DOHH2 (cell line): ENCODE measurements around the gene SETD6.
"Not testable (repeated sequence)": the region's sequence is repeated elsewhere in the genome, so short reads cannot be mapped to it uniquely, and the experiment has no call there.

Source experiments
- H3F3A ChIP-seq: fragments of 200-600 bp; sonication (generic), shearing (Covaris generic); 2 replicates; pipeline ENCODE4 v1.6.0; 2016; ENCODE audit warnings: antibody characterized with exemption, mild to moderate bottlenecking; ENCODE audit not compliant: control insufficient read depth, insufficient read depth
- H3K27ac ChIP-seq: fragments of 200-600 bp; sonication (generic); 2 replicates; pipeline ENCODE4 v1.5.1; 2014; ENCODE audit warnings: low read depth, mild to moderate bottlenecking, low read length, moderate library complexity
- H3K27me3 ChIP-seq: fragments of 200-600 bp; sonication (generic); 2 replicates; pipeline ENCODE4 v1.6.1; 2014; ENCODE audit warnings: mild to moderate bottlenecking, low read length, mixed read lengths; ENCODE audit not compliant: control insufficient read depth
- H3K36me3 ChIP-seq: fragments of 200-600 bp; sonication (generic); 2 replicates; pipeline ENCODE4 v1.6.1; 2014; ENCODE audit warnings: mild to moderate bottlenecking, low read length, moderate library complexity, mixed read lengths; ENCODE audit not compliant: control insufficient read depth
- H3K4me1 ChIP-seq: fragments of 200-600 bp; sonication (generic); 2 replicates; pipeline ENCODE4 v1.6.1; 2014; ENCODE audit warnings: mild to moderate bottlenecking, low read length, mixed read lengths; ENCODE audit not compliant: control insufficient read depth
- H3K4me2 ChIP-seq: fragments of 200-600 bp; sonication (generic); 2 replicates; pipeline ENCODE4 v1.6.0; 2014; ENCODE audit warnings: mild to moderate bottlenecking, low read length, moderate library complexity
- H3K4me3 ChIP-seq: fragments of 200-600 bp; sonication (generic); 2 replicates; pipeline ENCODE4 v1.5.1; 2014; ENCODE audit warnings: mild to moderate bottlenecking, low read length, mixed read lengths
- H3K79me2 ChIP-seq: fragments of 200-600 bp; sonication (generic); 2 replicates; pipeline ENCODE4 v1.6.1; 2014; ENCODE audit warnings: mild to moderate bottlenecking, low read length, mixed read lengths; ENCODE audit not compliant: control insufficient read depth
- H3K9me2 ChIP-seq: fragments of 200-600 bp; sonication (generic); replicated peaks from 2 replicates; pipeline ENCODE4 v1.6.1; 2014; ENCODE audit warnings: mild to moderate bottlenecking, low read length, mixed read lengths; ENCODE audit not compliant: control insufficient read depth
- H3K9me3 ChIP-seq: fragments of 200-600 bp; sonication (generic); 2 replicates; pipeline ENCODE4 v1.6.1; 2014; ENCODE audit warnings: antibody characterized with exemption, low read length, mixed read lengths; ENCODE audit not compliant: control insufficient read depth, insufficient read depth
- H4K20me1 ChIP-seq: fragments of 200-600 bp; sonication (generic); 2 replicates; pipeline ENCODE4 v1.6.0; 2014; ENCODE audit warnings: low read depth, mild to moderate bottlenecking, antibody characterized with exemption, low read length, moderate library complexity; ENCODE audit not compliant: control insufficient read depth, insufficient read depth
- EZH2phosphoT487 ChIP-seq: fragments of 200-600 bp; sonication (generic); IDR thresholded peaks from 2 replicates; pipeline ENCODE4 v1.6.1; 2017; ENCODE audit warnings: borderline replicate concordance, mild to moderate bottlenecking, antibody characterized with exemption, low read length, moderate library complexity, mixed read lengths
- TF ChIP-seq, protein P1 (sequence below): fragments of 200-600 bp; sonication (generic); IDR thresholded peaks from one replicate; pipeline ENCODE4 v1.5.1; 2014; ENCODE audit warnings: antibody characterized with exemption, mild to moderate bottlenecking, low read depth, low read length; ENCODE audit not compliant: poor library complexity, severe bottlenecking

SETD6 gene

DNA sequence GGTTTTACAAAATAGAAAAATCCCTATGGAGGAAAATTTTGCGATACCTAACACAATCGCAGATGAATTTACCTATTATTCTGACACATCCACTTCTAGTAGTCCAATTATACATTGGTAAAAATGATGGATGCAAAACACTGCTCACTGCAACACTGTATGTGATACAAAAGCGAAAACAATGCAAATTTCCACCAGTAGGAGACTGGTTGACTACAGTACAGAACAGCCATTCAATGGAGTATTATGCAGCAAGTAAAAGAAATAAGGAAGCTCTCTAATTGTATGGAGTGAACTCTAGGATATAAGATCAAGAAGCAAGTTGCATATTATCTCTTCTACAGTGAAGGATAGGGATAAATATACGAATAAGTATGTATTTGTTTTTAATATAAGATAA, 48.5 kb downstream of the SETD6 start:
- Histone ChIP-seq H3K4me2 (no peak overlapping the region), H4K20me1 (peaks cover 2% of the 10 kb centered on the region; the same call in 1 of the 2 replicates), H3K27ac (no peak overlapping the region), H3K9me2 (no peaks in the 10 kb centered on the region), H3K36me3 (peaks cover 92% of the 10 kb centered on the region), H3K27me3 (no peaks in the 10 kb centered on the region), H3F3A (peaks cover 4% of the 10 kb centered on the region; the same call in 1 of the 2 replicates), H3K79me2 (peaks cover 81% of the 10 kb centered on the region), H3K4me1 (no peaks in the 10 kb centered on the region), H3K4me3 (no peak overlapping the region), H3K9me3 (no peaks in the 10 kb centered on the region)
- TF ChIP-seq EZH2phosphoT487 = no peak
- TF ChIP-seq, protein P1, sequence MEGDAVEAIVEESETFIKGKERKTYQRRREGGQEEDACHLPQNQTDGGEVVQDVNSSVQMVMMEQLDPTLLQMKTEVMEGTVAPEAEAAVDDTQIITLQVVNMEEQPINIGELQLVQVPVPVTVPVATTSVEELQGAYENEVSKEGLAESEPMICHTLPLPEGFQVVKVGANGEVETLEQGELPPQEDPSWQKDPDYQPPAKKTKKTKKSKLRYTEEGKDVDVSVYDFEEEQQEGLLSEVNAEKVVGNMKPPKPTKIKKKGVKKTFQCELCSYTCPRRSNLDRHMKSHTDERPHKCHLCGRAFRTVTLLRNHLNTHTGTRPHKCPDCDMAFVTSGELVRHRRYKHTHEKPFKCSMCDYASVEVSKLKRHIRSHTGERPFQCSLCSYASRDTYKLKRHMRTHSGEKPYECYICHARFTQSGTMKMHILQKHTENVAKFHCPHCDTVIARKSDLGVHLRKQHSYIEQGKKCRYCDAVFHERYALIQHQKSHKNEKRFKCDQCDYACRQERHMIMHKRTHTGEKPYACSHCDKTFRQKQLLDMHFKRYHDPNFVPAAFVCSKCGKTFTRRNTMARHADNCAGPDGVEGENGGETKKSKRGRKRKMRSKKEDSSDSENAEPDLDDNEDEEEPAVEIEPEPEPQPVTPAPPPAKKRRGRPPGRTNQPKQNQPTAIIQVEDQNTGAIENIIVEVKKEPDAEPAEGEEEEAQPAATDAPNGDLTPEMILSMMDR = no peak

DNA sequence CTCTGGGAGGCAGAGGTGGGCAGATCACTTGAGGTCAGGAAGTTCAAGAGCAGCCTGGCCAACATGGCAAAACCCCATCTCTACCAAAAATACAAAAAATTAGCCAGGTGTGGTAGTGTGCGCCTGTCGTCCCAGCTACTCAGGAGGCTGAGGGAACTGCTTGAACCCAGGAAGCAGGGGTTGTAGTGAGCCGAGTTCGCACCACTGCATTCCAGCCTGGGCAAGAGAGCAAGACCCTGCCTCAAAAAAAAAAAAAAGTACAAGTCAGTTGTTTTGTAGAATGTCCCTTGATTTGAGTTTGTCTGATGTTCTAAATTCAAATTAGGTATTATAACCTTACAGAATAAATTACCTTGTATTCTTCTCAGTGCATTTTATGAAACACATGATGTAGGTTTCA, 50.4 kb downstream of the SETD6 start:
- not testable (repeated sequence) for H4K20me1 ChIP-seq, H3K27ac ChIP-seq, H3K9me3 ChIP-seq, H3K4me3 ChIP-seq, H3K9me2 ChIP-seq, H3K4me1 ChIP-seq, H3K4me2 ChIP-seq, H3K27me3 ChIP-seq, H3F3A ChIP-seq
- H3K36me3 ChIP-seq = peaks cover 92% of the 10 kb centered on the region
- peaks cover 90% of the 10 kb centered on the region for H3K79me2 ChIP-seq
